ENCODE data around the gene BCAP29. TPM values are rescaled to one million over a fixed set of nuclear protein-coding genes. Genes with fewer than 3 reads are reported as not detected.

BCAP29 gene
- total and polyA plus RNA-seq, 2 donors (not counting 3 experiments of a cell fraction or from before 2014, with no cell fraction given): 122 to 162 TPM

GRCh38 chr7:107628461-107629064 is 48.5 kb downstream of the BCAP29 start:
- BruUV-seq (replicated peaks): no TSS peak
- TF ChIP-seq GATA2 (IDR thresholded peaks at IDR 0.05; ENCODE audit: insufficient read depth, insufficient read length, low read depth, low read length) (no peak), JUN (IDR thresholded peaks at IDR 0.05; ENCODE audit: borderline replicate concordance, insufficient read depth, insufficient read length, low read depth) (no peak), MAX (IDR thresholded peaks at IDR 0.05; ENCODE audit: insufficient read depth, insufficient read length) (no peak), CTCF (IDR thresholded peaks at IDR 0.05; ENCODE audit: extremely low read depth in 1 of 2, insufficient read depth in 1 of 2, low read depth in 1 of 2, low read length in 2 of 2) (no peak), FOS (IDR thresholded peaks at IDR 0.05; ENCODE audit: borderline replicate concordance, insufficient read depth, low read length) (no peak)
- Histone ChIP-seq H3K4me3 (replicated peaks in 1 of 3; ENCODE audit: insufficient read depth in 1 of 3, low read depth in 1 of 3, low read length in 3 of 3) (no peak overlapping the region), H3K9ac (replicated peaks; ENCODE audit: extremely low read depth, insufficient read depth, low read length) (no peak overlapping the region), H3K27me3 (ENCODE audit: control insufficient read depth in 2 of 2, insufficient read depth in 2 of 2, low read length in 2 of 2) (no peaks in the 10 kb centered on the region), H3K27ac (ENCODE audit: insufficient read depth, low read depth, low read length) (no peak overlapping the region), H3K36me3 (ENCODE audit: control insufficient read depth in 2 of 2, extremely low read depth in 1 of 2, insufficient read depth in 2 of 2, low read length in 2 of 2) (peaks cover 0 to 4% of the 10 kb centered on the region in 2 experiments), H3K4me1 (ENCODE audit: control insufficient read depth, extremely low read depth, insufficient read depth, low read length) (no peaks in the 10 kb centered on the region), H3K79me2 (ENCODE audit: control insufficient read depth, insufficient read depth, low read length) (no peaks in the 10 kb centered on the region), H3K9me1 (replicated peaks; ENCODE audit: control insufficient read depth, extremely low read depth, insufficient read depth, low read length) (no peaks in the 10 kb centered on the region), H3K9me3 (replicated peaks; ENCODE audit: control insufficient read depth, insufficient read depth, low read length) (no peaks in the 10 kb centered on the region), H4K20me1 (replicated peaks; ENCODE audit: control insufficient read depth, extremely low read depth, insufficient read depth, low read length) (no peaks in the 10 kb centered on the region), H3K4me2 (ENCODE audit: insufficient read depth, low read length) (no peak overlapping the region), H2AFZ (ENCODE audit: low read depth, low read length) (no peak overlapping the region)
- intact Hi-C loops (cut with micrococcal nuclease) (no loop called here), dilution Hi-C loops (cut with MboI; ENCODE audit: extremely low pct_ligation_motif_present, low sequenced_read_pairs) (no loop called here)
- CTCF ChIA-PET: no interaction called here
- FAIRE-seq (no peak), DNase-seq (ENCODE audit: low read depth, low spot score) (no peak)
- POLR2A ChIA-PET: no interaction called here

Measured in endothelial cell of umbilical vein (primary cell).